ENCODE data around the gene MAPK12.

MAPK12 gene

GRCh38 chr22:50226875-50227165, 34.7 kb downstream of the MAPK12 start:
- DNase-seq = no peak

GRCh38 chr22:50226063-50226874, 35.2 kb downstream of the MAPK12 start:
- DNase-seq = no peak

- no peak for DNase-seq
Measured at GRCh38 chr22:50225200-50225969, 36.1 kb downstream of the MAPK12 start.

GRCh38 chr22:50224071-50224470, 37.4 kb downstream of the MAPK12 start:
- no peak for DNase-seq

GRCh38 chr22:50222508-50222907, 39.0 kb downstream of the MAPK12 start:
- no peak for DNase-seq

GRCh38 chr22:50221410-50222300, 39.8 kb downstream of the MAPK12 start:
- no peak for DNase-seq

- DNase-seq = no peak
Measured at GRCh38 chr22:50220603-50221409, 40.7 kb downstream of the MAPK12 start.

GRCh38 chr22:50219800-50220602, 41.5 kb downstream of the MAPK12 start:
- no peak for DNase-seq

- DNase-seq = peak; percentile 7
Measured at GRCh38 chr22:50218996-50219727, 42.3 kb downstream of the MAPK12 start.

GRCh38 chr22:50218153-50218995, 43.1 kb downstream of the MAPK12 start:
- DNase-seq = no peak

GRCh38 chr22:50217543-50218152, 43.8 kb downstream of the MAPK12 start:
- DNase-seq = no peak

GRCh38 chr22:50216684-50217520, 44.6 kb downstream of the MAPK12 start:
- DNase-seq = no peak

- DNase-seq = no peak
Measured at GRCh38 chr22:50216055-50216683, 45.3 kb downstream of the MAPK12 start.

GRCh38 chr22:50215297-50216054, 46.0 kb downstream of the MAPK12 start:
- DNase-seq = no peak

GRCh38 chr22:50213263-50213662, 48.2 kb downstream of the MAPK12 start:
- DNase-seq = no peak

- DNase-seq = no peak
Measured at GRCh38 chr22:50211147-50211546, 50.3 kb downstream of the MAPK12 start.

Measured in kidney glomerular epithelial cell (primary cell).